NCI-H526 treated with DMSO at 0.1 percent for 48 hours (cell line): ENCODE measurements around the gene WDR64.

Experiments used
- DNase-seq: peaks from one replicate; lab custom pipeline; 2025; lab: John Stamatoyannopoulos, UW

The WDR64 gene

GRCh38 chr1:241631674-241632073 lies 20.4 kb upstream of the WDR64 start:
- no peak for DNase-seq

- no peak for DNase-seq
Observed at GRCh38 chr1:241632987-241633386, 19.1 kb upstream of the WDR64 start.

- no peak for DNase-seq
Observed at GRCh38 chr1:241635556-241636152, 16.4 kb upstream of the WDR64 start.

- no peak for DNase-seq
Observed at GRCh38 chr1:241636291-241636690, 15.8 kb upstream of the WDR64 start.

GRCh38 chr1:241637046-241637590 lies 15.0 kb upstream of the WDR64 start:
- DNase-seq, result no peak

- no peak for DNase-seq
Observed at GRCh38 chr1:241637604-241638003, 14.5 kb upstream of the WDR64 start.

GRCh38 chr1:241638099-241638682 lies 13.9 kb upstream of the WDR64 start:
- DNase-seq, result no peak

GRCh38 chr1:241638909-241639622 lies 13.0 kb upstream of the WDR64 start:
- no peak for DNase-seq

- DNase-seq, result no peak
Observed at GRCh38 chr1:241639623-241640148, 12.4 kb upstream of the WDR64 start.

GRCh38 chr1:241640149-241640866 lies 11.8 kb upstream of the WDR64 start, which contains the start of the genes CHML and OPN3:
Gene CHML, minus strand, starts transcription at chr1:241640369. Its CDS starts 4,603 bp downstream, at chr1:241635766.
Gene OPN3, minus strand, starts transcription at chr1:241640369. Its CDS starts 115 bp downstream, at chr1:241640254.
- DNase-seq, result peak; percentile 63

- no peak for DNase-seq
Observed at GRCh38 chr1:241640867-241641622, 11.0 kb upstream of the WDR64 start.

- DNase-seq, result no peak
Observed at GRCh38 chr1:241641773-241642592, 10.1 kb upstream of the WDR64 start.

- no peak for DNase-seq
Observed at GRCh38 chr1:241642593-241642944, 9.5 kb upstream of the WDR64 start.

- DNase-seq, result no peak
Observed at GRCh38 chr1:241644259-241644658, 7.8 kb upstream of the WDR64 start.

- no peak for DNase-seq
Observed at GRCh38 chr1:241645199-241645598, 6.9 kb upstream of the WDR64 start.

GRCh38 chr1:241646201-241646600 lies 5.9 kb upstream of the WDR64 start:
- DNase-seq, result no peak

GRCh38 chr1:241647658-241648057 lies 4.4 kb upstream of the WDR64 start:
- DNase-seq, result no peak

- DNase-seq, result no peak
Observed at GRCh38 chr1:241648159-241648558, 3.9 kb upstream of the WDR64 start.

GRCh38 chr1:241654019-241654418 lies 1.9 kb downstream of the WDR64 start:
- DNase-seq, result no peak

GRCh38 chr1:241654641-241655040 lies 2.6 kb downstream of the WDR64 start:
- no peak for DNase-seq
